AG09319 (cell line): ENCODE data around the gene ZFC3H1.

Experiments used
- DNase-seq: peaks from one replicate; pipeline ENCODE4 v3.0.0-alpha.2; 2010; ENCODE audit warnings: low read depth; ENCODE audit errors: extremely low read depth
- CTCF ChIP-seq: IDR thresholded peaks from 2 replicates; pipeline ENCODE4 v1.5.1; 2011; ENCODE audit warnings: low read depth, mild to moderate bottlenecking, inconsistent platforms, low read length, moderate library complexity

Gene ZFC3H1

GRCh38 chr12:71607494-71608330 is 55.9 kb downstream of the ZFC3H1 start:
- TF ChIP-seq CTCF, result no peak

GRCh38 chr12:71605039-71605438 is 58.6 kb downstream of the ZFC3H1 start:
- DNase-seq, result no peak

More at GRCh38 chr12:71607494-71608330, 55.9 kb downstream of the ZFC3H1 start:
- no peak for DNase-seq

GRCh38 chr12:71602761-71603577 is 60.7 kb downstream of the ZFC3H1 start:
- DNase-seq, result no peak
- TF ChIP-seq CTCF, result no peak

More at GRCh38 chr12:71605039-71605438, 58.6 kb downstream of the ZFC3H1 start:
- TF ChIP-seq CTCF, result no peak

- TF ChIP-seq CTCF, result no peak
These were observed 62.1 kb downstream of the ZFC3H1 start for GRCh38 chr12:71601546-71601945.

GRCh38 chr12:71599210-71599609 is 64.4 kb downstream of the ZFC3H1 start:
- TF ChIP-seq CTCF, result no peak
- no peak for DNase-seq

More at GRCh38 chr12:71601546-71601945, 62.1 kb downstream of the ZFC3H1 start:
- no peak for DNase-seq

GRCh38 chr12:71594214-71594948 is 69.3 kb downstream of the ZFC3H1 start:
- DNase-seq, result no peak
- TF ChIP-seq CTCF, result no peak
